HL-60 (cell line): ENCODE results near the gene C16orf54.

Experiments
- DNase-seq, 2 experiments: peaks; one replicate each; pipeline ENCODE4 v3.0.0-alpha.2; 2010 to 2020; ENCODE audit warnings: low read depth in 1 of 2, low spot score in 1 of 2
- H3K27ac ChIP-seq: fragments of 250-450 bp; sonication (Bioruptor Pico); replicated peaks from 2 replicates; pipeline ENCODE4 v1.5.1; 2020; ENCODE audit warnings: mild to moderate bottlenecking, moderate library complexity
- H3K27me3 ChIP-seq: fragments of 250-450 bp; sonication (Bioruptor Pico); 2 replicates; pipeline ENCODE4 v1.5.1; 2021; ENCODE audit warnings: mild to moderate bottlenecking, moderate library complexity; ENCODE audit not compliant: insufficient read depth, poor library complexity, severe bottlenecking
- H3K4me3 ChIP-seq: replicated peaks from 2 replicates; pipeline ENCODE4 v1.5.1; 2011; ENCODE audit warnings: mild to moderate bottlenecking, control low read depth, low read length; ENCODE audit not compliant: insufficient read depth
- GABPA ChIP-seq: IDR thresholded peaks from 2 replicates; pipeline ENCODE4 v1.6.1; 2012; ENCODE audit warnings: low read depth
- POLR2AphosphoS5 ChIP-seq: IDR thresholded peaks from 2 replicates; pipeline ENCODE4 v1.6.1; 2012; ENCODE audit warnings: low read depth
- SPI1 ChIP-seq: IDR thresholded peaks from 2 replicates; pipeline ENCODE4 v1.6.1; 2012; ENCODE audit warnings: low read depth, mild to moderate bottlenecking, borderline replicate concordance
- TF ChIP-seq, protein P1 (sequence below): IDR thresholded peaks from 2 replicates; pipeline ENCODE4 v1.6.1; 2012; ENCODE audit warnings: low read depth; ENCODE audit not compliant: insufficient replicate concordance
- TF ChIP-seq, protein P2 (sequence below): IDR thresholded peaks from one replicate; pipeline ENCODE4 v1.5.1; 2011; ENCODE audit warnings: low read length, control low read depth, inconsistent platforms; ENCODE audit not compliant: insufficient read depth

Gene C16orf54

DNA sequence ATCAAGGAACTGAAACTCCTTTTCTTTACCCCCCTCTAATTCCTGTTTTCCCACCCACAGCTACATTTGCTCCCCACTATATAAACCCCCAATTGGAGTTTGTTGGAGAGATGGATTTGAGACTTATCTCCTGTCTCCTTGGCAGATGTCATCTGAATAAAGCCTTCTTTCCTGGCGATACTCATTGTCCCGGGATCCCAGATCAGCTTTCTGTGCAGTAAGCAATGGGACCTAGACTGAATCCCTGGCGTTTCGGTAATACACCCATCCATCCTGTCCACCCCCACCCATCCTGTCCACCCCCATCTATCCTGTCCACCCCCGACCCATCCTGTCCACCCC, 44.6 kb downstream of the C16orf54 start:
- Histone ChIP-seq H3K4me3 (no peak overlapping the region), H3K27me3 (no peaks in the 10 kb centered on the region), H3K27ac (no peak overlapping the region)
- TF ChIP-seq POLR2AphosphoS5 (no peak), GABPA (no peak), SPI1 (no peak)
- TF ChIP-seq, protein P1, sequence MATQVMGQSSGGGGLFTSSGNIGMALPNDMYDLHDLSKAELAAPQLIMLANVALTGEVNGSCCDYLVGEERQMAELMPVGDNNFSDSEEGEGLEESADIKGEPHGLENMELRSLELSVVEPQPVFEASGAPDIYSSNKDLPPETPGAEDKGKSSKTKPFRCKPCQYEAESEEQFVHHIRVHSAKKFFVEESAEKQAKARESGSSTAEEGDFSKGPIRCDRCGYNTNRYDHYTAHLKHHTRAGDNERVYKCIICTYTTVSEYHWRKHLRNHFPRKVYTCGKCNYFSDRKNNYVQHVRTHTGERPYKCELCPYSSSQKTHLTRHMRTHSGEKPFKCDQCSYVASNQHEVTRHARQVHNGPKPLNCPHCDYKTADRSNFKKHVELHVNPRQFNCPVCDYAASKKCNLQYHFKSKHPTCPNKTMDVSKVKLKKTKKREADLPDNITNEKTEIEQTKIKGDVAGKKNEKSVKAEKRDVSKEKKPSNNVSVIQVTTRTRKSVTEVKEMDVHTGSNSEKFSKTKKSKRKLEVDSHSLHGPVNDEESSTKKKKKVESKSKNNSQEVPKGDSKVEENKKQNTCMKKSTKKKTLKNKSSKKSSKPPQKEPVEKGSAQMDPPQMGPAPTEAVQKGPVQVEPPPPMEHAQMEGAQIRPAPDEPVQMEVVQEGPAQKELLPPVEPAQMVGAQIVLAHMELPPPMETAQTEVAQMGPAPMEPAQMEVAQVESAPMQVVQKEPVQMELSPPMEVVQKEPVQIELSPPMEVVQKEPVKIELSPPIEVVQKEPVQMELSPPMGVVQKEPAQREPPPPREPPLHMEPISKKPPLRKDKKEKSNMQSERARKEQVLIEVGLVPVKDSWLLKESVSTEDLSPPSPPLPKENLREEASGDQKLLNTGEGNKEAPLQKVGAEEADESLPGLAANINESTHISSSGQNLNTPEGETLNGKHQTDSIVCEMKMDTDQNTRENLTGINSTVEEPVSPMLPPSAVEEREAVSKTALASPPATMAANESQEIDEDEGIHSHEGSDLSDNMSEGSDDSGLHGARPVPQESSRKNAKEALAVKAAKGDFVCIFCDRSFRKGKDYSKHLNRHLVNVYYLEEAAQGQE: no peak
- TF ChIP-seq, protein P2, sequence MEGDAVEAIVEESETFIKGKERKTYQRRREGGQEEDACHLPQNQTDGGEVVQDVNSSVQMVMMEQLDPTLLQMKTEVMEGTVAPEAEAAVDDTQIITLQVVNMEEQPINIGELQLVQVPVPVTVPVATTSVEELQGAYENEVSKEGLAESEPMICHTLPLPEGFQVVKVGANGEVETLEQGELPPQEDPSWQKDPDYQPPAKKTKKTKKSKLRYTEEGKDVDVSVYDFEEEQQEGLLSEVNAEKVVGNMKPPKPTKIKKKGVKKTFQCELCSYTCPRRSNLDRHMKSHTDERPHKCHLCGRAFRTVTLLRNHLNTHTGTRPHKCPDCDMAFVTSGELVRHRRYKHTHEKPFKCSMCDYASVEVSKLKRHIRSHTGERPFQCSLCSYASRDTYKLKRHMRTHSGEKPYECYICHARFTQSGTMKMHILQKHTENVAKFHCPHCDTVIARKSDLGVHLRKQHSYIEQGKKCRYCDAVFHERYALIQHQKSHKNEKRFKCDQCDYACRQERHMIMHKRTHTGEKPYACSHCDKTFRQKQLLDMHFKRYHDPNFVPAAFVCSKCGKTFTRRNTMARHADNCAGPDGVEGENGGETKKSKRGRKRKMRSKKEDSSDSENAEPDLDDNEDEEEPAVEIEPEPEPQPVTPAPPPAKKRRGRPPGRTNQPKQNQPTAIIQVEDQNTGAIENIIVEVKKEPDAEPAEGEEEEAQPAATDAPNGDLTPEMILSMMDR: no peak
- DNase-seq: no peak

DNA sequence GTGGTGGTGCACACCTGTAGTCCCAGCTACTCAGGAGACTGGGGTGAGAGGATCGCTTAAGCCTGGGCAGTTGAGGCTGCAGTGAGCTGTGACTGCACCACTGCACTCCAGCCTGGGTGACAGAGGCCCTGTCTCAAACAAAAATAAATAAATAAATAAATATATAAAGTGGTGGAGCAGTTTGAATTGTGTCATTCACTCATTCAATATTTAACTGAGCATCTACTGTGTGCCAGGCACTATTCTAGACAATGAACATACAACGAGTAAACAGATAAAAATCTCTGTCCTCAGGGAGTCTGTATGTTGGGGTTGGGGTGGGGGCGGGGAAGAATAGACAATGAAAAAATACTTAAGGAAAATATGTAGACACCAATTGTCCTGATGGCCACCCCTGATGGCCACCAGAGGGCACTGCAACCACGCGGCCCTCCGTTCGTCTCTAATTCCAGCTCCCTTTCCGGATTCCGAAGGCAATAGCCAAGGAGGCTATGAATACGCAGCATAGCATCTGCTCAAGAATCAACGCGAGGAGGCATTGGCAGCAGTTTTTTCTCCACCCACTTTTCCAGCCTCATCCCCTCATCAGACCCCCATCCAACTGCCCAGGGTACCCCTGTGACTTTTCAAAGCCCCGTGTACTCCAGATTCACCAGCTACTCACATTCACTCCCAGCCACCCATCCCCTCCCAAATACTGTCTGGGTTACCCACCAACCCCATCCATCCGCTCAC, 45.4 kb downstream of the C16orf54 start:
- TF ChIP-seq, protein P2: peak; percentile 96
- no peak for TF ChIP-seq GABPA
- TF ChIP-seq, protein P1: no peak
- H3K27ac ChIP-seq: no peak overlapping the region

DNA sequence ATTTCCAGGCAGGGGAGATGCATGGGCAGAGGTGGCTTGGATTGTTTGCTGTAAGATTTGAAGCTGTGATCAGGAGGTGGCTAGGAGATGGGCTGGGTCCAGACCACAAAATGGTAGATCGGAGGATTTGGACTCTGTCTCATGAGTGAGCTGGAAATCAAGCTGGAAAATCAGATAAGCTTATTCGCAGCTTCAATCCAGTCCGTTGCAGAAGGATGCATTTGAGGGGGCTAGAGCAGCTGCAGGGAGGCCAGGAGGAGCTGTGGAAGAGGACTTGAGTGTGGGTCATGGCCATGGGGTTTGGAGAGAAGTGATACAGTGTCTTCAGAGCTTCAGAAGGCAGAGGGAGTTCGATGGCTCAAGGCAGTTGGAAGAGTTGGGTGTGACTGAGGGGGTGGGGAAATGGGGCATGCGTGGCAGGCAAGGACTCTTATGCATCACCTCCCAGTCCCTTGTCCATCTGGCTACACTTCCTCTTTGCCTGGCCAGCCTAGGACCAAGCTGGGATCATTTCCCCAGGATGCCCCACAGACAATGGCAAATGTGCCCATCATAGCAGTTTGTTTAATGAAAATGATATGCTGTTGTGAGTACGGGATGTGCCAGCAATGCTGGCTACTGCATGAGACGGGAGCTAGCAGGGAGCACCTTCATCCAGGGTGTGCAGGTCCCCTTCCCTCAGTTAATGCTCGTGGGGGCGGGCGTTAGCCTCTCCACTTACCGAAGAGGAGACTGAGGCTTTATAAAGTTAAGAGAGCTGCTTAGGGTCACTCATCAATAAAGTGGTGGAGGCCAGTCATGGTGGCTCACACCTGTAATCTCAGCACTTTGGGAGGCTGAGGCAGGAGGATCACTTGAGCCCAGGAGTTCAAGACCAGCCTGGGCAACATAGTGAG, 46.2 kb downstream of the C16orf54 start:
- H3K4me3 ChIP-seq: no peak overlapping the region
- H3K27ac ChIP-seq: no peak overlapping the region
- no peak for DNase-seq
- TF ChIP-seq, protein P1: no peak
- no peak for TF ChIP-seq POLR2AphosphoS5
- TF ChIP-seq SPI1: no peak
- TF ChIP-seq, protein P2: no peak
- no peak for TF ChIP-seq GABPA
- no peaks in the 10 kb centered on the region for H3K27me3 ChIP-seq

More for the DNA sequence above, 45.4 kb downstream of the C16orf54 start:
- Histone ChIP-seq H3K4me3 (no peak overlapping the region), H3K27me3 (no peaks in the 10 kb centered on the region)
- peak; percentile 50 to 78 for DNase-seq
